GM21367 (cell line): ENCODE data around the gene RAMACL.

Source experiments
- ATAC-seq: cut with Tn5 transposase; IDR thresholded peaks from one replicate; pipeline ENCODE4 v1.9.1; 2021; ENCODE audit not compliant: unreplicated experiment

The RAMACL gene

DNA sequence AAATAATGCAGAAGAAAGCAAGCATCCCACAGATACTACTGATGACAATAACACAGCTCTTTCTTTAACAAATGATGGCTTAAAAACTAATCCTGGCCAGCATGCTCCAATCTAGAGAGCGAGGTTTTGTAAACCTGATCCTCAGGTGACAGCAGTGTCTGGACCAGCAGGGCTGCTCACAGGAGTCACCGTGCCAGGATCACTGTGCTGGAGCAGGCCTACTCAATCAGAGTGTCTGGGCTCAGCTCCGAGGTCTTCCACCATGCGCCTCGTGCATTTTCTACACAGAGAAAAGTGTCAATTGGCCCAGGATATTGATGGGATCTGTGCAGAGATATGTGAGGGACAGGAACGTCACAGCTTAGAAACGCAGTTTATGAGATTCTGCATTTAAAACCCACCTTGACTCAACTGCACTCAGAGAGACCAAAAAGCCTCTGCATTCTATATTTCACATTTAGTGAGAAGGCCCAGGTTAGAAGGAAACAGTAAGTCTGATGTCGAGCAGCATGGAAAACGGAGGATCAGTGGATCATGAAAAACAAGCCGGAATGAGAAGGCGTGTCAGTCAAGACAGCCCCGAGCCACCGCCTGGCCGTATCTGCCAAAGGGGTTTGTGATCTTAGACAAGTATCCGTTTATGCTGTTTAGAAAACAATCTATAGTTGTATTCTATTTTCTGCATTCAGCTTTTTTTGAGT lies 7.8 kb downstream of the RAMACL start:
- no peak for ATAC-seq

DNA sequence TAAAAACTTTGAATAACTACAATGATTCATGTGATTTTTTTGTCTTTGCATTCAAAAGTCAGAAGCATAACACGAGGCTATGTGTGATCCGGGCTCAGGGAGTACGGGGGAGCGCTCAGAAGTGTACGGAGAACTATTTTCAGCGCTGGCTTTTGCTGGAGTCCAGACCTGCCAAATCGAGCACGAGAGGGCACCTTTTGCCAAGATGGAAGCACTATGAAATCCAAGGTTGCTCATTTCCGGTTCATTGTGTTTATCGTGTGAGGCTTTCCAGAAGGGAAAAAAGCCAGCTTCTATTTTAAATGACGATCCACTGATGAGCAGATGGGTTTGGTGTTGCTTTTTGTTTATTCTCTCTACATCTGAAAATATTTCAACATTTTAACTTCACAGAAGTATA lies 11.3 kb downstream of the RAMACL start:
- ATAC-seq, result no peak

DNA sequence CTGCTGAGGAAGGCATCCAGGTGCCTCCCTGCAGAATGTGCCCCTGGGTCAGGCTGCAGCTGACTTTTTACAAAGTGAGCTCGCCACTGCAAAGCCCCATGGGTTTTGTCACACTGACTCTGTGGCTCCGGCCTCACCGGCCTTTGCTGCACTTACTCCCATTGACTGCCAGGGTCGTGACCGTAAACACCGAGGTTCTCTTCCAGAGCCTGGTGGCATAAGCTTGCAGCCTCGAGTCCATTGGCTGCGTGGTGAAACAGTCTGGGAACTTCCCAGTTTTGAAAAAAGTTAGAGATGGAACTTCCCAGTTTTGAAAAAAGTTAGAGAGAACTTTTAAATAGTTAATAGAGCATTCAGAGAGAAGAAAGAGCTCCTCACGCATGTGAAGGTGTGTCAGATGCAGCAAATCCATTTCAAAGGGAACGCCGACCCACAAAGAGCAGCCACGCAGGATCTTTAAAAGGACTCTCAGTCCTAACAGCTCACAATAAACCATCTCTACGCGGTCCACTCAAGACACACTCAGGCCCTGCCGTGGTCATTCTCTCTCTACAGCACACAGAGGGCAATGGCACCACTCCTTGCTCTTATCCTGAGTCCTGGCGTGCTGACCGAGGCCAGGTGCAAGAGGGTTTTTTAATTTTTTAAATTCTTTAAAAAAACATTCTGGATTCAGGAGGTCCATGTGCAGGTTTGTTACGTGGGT lies 12.8 kb downstream of the RAMACL start:
- ATAC-seq, result no peak

DNA sequence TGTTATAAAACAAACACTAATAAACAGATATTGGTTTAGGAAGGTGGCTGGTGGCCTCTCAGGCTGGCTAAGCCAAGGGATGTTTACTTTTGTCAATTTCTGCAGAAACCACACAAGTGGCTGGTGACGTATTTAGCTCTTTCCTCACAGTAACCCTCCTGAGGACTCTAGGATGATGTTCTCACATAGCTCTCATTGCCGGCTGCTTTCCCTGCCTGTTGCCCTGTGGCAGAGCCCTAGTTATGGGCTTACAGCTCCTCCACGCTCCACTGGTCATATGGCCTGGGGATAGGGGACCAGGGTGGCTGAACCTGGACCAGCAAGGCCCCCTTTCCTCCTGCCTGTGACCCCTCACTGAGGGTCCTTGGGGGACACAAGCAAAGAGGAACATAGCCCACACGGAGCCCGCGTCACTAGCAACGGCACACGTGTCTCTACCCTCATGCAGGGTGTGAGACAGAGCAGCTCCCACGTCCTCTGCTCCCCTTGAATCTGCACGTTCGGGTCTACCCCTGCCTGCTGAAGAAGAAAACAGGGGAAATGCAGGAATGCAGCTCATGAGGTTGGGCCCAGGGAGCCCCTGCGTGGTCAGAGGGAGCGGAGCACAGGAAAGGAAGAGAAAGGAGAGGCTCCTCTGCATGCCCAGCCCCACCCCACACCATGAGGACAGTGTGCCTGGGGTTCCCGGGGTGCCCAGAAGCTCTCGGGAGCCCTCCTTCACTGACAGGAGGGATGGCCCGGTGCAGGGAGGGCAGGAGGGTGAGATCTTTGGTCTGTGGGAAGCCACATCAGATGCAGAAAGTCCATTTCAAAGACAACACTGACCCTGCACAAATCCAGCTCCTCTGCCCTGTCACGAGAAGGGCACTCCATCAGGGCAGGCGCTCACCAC lies 13.9 kb downstream of the RAMACL start:
- no peak for ATAC-seq

DNA sequence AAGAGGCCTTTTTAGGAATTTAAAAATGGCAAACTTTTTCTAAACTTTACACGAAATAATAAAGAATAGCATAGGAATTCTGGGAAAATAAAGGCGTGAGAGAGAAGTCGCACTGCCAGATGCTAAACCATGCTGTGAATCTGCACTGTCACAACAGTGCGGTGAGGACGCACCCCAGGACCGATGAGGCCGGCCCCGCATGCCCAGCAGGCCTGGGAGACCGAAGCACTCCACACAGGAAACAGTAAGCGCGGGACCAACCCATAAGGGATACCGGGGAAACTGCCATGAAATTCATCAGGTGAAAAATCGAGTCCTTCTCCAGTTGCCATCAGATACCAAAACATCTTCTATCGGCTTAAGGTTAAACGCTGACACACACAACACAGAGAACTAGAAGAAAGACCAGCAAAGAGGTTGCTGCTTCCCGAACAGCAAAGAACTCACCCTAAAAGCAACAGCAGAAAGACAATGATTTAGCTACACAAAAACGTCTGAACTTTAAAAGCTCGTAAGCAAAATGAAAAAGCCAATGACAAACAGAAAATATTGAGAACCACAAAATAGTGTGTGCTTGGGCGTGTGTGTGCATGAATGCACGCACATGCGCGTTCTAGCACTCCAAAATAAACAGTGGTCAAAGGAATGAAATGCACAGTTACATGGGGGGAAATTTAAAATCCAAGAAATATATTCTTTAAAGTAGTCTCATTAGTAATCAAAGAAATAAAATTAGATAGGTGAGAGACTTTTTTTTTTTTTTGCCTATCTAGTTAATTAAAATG lies 15.4 kb downstream of the RAMACL start:
- no peak for ATAC-seq

DNA sequence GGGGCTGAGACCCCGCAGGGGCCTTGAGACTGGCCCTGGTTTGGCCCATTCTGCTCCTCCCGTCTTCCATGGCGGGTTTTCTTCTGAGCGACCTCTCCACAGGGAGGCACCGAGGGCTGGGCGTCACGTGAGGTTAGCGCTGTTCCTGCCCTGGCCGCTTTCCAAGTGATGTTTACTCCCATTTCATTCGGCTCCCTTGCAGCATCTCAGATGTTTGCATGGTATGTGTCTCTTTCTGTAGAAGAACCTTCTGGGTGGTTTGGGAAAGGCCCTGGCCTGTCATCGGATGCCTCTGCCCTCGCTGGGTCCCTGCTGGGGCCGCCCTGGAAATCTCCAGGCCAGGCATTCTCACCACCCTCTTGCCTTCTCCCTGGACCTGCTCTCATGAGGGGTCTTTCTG lies 17.3 kb downstream of the RAMACL start:
- ATAC-seq, result no peak

DNA sequence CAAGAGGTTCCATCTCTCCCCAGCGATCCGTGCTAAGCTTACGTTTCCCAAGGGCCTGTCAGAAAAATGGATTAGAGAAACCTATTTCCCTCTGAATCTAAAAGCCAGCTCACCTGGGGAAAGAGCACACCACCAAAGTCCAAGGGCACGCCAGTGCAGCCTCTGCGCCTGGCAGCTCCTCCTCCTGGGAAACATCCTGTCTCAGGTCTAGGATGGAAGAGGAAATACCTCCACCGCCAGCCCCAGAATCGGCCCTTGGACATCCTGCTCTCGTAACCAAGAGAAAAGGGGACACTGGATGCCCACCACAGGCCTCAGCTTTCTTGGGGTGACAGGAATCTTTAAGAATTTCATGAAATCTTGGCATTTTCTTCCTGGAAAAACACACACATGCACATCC lies 18.7 kb downstream of the RAMACL start:
- no peak for ATAC-seq

DNA sequence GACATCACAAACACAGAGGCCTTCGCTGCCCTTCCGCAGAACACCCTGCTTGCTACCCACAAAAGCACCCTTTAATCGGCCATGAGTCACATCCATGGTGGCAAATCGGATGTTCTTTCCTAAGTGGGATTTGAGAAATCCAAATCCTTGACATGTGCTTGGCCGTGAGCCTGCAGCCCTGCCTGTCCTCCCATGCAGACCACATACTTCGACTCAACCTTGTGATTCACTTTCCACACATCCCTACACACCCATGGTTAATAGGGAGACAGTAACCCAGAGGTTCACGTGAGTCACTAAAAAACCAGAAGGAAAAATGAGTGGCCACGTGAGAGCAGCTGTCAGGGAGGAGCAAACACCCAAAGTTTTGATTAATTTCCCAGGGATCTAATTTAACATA lies 19.4 kb downstream of the RAMACL start:
- no peak for ATAC-seq

DNA sequence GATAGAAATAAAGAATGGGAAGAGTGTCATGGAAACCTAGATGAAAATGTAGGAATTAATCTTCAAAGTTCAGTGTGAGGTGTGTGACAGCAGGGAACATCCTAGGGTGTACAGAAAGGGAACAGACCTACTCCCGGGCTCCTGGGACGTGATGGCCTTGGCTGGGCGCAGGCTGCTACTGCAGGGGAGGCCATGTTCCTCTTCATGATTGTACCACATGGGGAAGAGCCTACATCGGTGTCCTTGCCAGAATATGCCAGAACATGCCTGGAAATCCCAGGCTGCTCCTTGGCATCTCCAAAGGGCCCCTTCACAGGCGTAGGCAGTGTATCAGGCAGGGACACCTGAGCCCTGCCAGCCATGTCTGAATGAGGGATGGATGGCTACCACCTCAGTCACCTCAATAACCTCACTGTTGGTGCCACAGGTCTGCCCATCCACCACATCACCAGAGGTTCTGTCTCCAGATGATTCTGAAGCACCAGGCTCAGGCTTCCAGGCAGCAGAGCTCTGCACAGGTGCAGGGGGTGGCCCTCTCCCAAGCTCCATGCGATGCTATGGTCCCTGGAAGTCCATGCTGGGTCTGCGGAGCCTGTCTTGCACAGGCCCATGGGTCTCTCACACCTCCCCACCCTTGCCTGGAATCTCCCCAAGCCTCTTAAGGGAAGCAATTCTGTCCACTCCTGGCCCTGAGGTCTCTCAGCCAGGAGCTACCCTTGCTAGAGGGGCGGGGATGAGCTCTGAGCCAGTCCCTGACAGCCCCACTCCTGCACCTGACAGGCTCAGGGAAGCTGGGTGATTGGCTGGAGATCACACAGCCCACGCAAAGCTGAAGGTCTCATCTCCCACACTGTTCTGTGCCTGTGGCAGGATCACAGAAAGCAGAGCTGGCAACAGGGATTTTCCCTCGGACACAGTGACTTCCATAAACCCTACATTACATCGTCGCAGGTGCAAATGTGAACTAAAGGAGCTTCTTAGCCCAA lies 20.2 kb downstream of the RAMACL start:
- no peak for ATAC-seq

DNA sequence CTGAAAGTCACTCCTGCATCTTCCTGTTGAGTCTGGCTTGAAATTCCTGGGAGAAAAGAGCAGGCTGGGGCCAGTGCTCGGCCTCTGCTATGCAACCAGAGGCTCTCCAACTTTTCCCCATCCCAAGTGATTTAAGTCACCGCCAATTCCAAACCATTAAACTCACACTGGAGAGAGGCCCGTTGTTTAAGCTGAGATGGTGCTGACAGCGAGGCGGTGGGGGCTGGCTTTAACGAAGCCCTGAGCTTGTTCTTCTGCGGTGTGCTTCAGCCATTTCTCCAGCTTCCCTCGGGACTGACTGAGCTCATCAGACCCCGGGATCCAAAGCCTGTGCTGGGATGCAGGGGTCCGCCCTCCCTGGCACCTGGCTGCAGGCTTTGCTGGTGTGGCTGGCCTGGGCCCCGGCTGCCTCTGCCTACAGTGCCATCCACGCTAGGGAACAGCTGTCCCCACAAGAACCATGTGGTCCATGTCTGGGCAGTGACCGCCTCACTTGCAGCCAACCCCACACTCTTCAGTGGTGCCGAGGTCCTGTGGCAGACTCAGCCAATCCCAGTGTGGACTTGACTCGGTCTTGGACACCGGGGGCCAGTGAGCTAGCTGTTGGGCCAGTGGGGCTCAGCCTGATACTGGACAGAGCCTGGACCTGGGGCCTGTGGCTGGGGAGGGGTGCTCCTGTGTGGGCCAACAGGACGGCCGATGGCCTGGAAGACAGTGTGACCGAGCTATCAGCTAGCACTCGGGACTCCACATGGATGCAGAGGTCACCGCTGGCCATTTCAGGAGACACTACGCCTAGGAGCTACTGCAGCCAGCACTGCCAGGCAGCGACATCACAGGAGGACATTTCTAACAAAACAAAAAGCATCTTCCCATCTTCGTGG lies 21.2 kb downstream of the RAMACL start:
- ATAC-seq, result no peak

DNA sequence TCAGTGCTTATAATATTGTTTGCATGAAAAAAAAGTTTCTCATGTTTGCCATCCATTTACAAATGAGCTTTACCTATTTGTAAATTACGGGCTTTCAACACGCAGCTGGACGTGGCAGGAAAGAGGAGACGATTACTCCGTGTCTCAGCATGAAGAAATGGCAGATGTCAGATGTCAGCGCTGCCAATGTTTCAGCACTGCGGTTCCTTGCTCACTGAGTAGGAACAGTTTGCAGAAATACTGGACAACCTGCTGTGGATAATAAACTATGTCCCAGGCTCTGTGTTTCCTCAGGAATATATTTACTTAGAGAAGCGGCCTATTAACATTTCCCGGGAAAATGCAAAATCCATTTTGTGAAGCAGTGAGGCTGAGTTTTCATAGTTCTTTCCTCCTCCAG lies 22.7 kb downstream of the RAMACL start:
- no peak for ATAC-seq

DNA sequence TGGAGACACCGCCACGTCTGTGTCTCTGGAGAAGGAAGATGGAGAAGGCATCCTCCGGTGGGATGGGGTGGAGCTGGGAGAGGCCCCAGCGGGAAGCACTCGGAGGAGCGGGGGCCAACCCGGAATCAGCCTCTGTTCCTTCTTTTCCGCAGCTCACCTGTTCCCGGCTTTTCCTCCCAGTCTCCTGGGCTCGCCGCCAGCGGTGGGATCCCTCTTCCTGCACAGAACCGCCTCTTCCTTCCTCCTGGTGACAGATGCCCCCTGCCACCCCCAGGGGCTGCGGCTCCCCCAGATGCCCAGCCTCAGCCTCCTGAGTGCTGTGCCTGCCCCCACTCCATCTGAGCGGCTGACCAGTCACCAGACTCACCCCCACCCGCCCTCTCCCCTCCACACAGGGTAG lies 23.3 kb downstream of the RAMACL start:
- no peak for ATAC-seq

DNA sequence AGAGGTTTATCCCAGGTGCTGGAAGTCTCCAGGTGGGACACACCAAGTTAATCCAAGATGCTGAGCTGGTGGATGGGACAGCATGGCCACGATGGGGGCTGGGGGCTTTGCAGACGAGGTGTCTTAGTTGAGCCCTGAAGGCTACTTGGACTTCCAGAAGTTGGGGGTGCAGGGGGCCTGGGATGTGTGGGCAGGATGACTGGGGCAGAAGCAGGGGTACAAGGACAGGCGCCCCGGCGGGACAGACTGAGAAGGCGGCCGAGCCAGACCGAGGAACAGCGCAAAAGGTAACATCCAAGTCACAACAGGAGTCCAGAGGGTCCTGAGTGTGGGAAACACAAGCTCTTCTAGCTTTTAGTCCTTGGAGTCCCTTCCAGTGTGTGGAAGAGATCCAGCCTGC lies 23.8 kb downstream of the RAMACL start:
- ATAC-seq, result no peak

DNA sequence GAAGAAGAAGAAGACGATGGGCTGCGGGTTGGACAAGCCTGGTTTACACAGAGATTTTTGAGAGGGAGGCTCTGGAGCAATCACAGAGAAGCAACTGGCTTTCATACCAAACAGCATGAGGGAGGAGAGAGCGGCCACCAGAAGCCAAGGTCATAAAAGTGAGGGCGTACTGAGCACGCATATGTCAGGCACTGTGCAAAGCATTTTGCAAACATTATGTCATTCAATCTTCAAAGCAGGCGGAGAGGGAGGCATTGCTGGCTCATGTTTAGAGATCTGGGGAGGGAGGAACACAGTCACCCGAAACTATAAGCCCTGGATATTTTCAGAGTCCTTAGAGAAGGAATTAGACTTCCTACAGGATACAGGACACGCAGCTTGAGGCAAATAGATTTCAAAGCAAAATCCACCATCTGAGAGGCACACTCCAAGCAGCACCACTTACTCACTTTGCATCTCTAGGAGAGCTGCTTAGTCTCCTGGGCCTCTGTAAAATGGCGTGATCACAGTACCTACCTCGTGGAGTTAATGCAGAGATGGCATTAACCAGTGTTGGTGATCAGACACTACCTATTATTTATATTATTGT lies 24.6 kb downstream of the RAMACL start:
- no peak for ATAC-seq

DNA sequence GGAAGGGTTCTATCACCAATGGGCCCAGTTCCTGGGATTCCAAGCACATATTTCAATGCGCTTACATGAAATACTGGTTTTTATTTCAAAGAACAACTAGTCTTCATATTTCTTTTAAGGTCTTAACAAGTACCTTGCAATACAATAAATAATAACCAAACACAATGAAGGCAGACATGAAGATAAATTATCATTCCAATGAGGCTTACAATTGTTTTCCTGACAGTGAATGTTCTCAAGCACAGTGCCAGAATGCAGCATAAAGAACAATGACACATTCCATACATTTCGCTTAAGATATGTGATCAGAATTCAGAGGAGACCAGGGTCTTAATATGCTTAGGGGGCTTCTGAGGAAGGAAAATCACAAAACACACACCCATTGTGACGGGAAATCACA lies 26.3 kb downstream of the RAMACL start:
- no peak for ATAC-seq

DNA sequence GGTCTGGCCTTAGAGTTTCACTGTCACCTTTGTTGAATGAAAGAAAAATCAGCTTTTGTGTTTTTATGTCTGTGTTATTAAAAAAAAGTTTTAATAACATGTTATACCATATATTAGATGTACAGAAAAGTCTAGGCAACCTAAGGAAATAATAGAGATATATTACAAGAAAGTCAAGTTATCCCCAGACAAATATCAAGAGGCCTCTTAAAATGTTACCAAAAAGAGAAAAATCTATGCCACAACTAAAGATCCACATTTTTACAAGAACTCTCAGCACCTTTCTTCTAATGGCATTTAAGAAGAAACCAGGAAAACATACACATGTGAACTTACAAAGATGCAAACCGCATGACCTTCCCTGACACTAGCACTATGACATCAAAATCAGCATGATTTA lies 26.8 kb downstream of the RAMACL start:
- ATAC-seq, result no peak

DNA sequence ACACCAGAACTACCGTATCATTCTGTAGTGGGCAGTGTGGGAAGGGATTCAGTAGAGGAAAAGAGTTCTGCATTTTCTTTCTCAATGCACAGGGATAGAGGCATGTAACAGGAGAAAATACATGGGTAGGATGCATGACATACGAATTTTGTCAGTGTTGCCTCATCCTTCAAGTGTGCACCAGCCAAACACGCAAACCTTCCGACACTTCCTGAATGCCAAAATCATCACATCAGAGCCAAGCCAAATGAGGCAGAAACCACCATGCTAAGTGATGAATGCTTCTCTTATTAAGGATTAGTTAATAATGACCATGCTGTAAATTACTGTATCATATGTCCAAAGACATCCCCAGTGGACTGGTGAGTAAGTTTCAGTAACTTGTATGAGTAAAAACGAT lies 27.3 kb downstream of the RAMACL start:
- no peak for ATAC-seq

DNA sequence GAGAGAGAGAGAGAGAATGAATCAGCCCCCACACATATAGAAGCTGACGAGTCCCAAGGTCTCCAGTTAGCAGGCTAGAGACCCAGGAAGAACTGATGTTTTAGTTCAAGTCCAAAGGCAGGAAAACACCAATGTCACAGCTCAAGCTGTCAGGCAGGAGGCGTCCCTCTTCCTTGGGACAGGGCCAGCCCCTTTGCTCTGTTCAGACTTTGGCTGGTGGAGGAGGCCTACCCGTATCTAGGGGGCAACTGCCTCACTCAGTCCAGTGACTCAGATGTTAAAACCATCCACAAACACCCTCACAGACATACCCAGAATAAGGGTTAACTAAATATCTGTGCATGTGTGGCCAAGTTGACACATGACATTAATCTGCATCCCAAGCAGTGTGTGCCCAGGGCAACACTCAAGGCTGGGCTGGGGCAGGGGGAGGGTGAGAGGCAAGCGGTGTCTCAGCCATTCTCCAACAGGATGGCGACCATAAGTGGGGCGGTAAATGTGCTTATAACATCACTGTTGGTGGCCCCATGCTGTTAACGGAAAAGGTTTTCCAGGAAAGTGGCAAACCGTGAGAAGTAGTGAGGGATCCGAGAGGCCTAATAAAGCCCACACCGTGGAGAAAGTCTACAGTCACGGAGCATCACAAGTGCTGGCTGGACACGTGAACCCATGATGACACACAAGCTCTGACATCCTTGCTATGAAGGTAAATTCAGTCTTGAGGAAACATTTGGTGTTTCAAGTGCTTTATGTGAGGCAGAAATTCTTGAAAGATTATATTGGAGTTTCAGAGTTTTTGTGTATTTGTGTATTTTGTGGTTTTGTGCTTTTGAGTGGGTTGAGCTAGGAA lies 28.1 kb downstream of the RAMACL start:
- no peak for ATAC-seq
